Lower leg skin (tissue), 4 donors: ENCODE data around the gene OR2H1. TPM values are rescaled to one million over a fixed set of nuclear protein-coding genes. Genes with fewer than 3 reads are reported as not detected.

Experiments
- DNase-seq, 2 donors: peaks; one replicate each; pipeline ENCODE4 v3.0.0-alpha.2; 2019; ENCODE audit warnings: low spot score in 2 of 2
- H3K4me3 ChIP-seq: fragments of 200-600 bp; sonication (generic); 2 replicates; pipeline ENCODE4 v1.5.1; 2017; ENCODE audit warnings: mild to moderate bottlenecking, low read depth; ENCODE audit not compliant: poor library complexity, severe bottlenecking
- POLR2A ChIP-seq, 2 donors: fragments of 450-650 bp; IDR thresholded peaks; one replicate each; pipeline ENCODE4 v1.6.1; 2016 to 2017; ENCODE audit warnings: antibody characterized with exemption in 2 of 2, mild to moderate bottlenecking in 1 of 2, moderate library complexity in 1 of 2
- WGBS, 2 donors: methylation state at CpG; one replicate each; pipeline ENCODE4 v1.1.5; 2018; 5-methylcytosine and 5-hydroxymethylcytosine counted together
- intact Hi-C: fragments of 100-400 bp; cut with DNase I; formaldehyde crosslinking; loops from one replicate; pipeline ENCODE4 v1.15.0; 2023; ENCODE audit warnings: low total_unique reads
- total RNA-seq, 4 donors: library from RNA; depleted of rRNA; stranded (reverse); fragments of >200 nt; gene quantifications; one replicate each; pipeline ENCODE4 v1.1.0, GENCODE V29; 2016
- TF ChIP-seq, protein P1 (sequence below), 3 donors: fragments of 450-650 bp; IDR thresholded peaks; one replicate each; pipeline ENCODE4 v1.5.1; 2016; ENCODE audit warnings: antibody characterized with exemption in 3 of 3, mild to moderate bottlenecking in 3 of 3, moderate library complexity in 2 of 3

The OR2H1 gene
- total RNA-seq, 4 donors from 2014 or later: not detected

GRCh38 chr6:29510746-29511300 is 53.9 kb downstream of the OR2H1 start:
- TF ChIP-seq, protein P1, sequence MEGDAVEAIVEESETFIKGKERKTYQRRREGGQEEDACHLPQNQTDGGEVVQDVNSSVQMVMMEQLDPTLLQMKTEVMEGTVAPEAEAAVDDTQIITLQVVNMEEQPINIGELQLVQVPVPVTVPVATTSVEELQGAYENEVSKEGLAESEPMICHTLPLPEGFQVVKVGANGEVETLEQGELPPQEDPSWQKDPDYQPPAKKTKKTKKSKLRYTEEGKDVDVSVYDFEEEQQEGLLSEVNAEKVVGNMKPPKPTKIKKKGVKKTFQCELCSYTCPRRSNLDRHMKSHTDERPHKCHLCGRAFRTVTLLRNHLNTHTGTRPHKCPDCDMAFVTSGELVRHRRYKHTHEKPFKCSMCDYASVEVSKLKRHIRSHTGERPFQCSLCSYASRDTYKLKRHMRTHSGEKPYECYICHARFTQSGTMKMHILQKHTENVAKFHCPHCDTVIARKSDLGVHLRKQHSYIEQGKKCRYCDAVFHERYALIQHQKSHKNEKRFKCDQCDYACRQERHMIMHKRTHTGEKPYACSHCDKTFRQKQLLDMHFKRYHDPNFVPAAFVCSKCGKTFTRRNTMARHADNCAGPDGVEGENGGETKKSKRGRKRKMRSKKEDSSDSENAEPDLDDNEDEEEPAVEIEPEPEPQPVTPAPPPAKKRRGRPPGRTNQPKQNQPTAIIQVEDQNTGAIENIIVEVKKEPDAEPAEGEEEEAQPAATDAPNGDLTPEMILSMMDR (IDR thresholded peaks at IDR 0.05): no peak
- no peak for TF ChIP-seq POLR2A (IDR thresholded peaks at IDR 0.05)
- intact Hi-C loops: no loop called here
- no peak overlapping the region for H3K4me3 ChIP-seq
- WGBS, 2 donors: 70 to 81% methylated on average over 2 of the region's 2 CpGs
- peak in 1 of 2 donors; percentile 54 for DNase-seq

Other genes with a start within 250 kb of the OR2H1 start
- not detected for gene OR14J1, start 155.5 kb upstream of the OR2H1 start, total RNA-seq
- not detected for gene OR5V1, start 88.3 kb upstream of the OR2H1 start, total RNA-seq
- gene OR12D3, start 81.9 kb upstream of the OR2H1 start, total RNA-seq: not detected
- gene OR12D2, start 61.5 kb upstream of the OR2H1 start, total RNA-seq: not detected
- gene OR12D1, start 42.2 kb upstream of the OR2H1 start, total RNA-seq: not detected
- gene OR10C1, start 17.8 kb upstream of the OR2H1 start, total RNA-seq: not detected
- not detected for gene OR11A1, start 84 bp upstream of the OR2H1 start, total RNA-seq
- gene MAS1L, start 30.8 kb downstream of the OR2H1 start, total RNA-seq: not detected
- gene UBD, start 102.6 kb downstream of the OR2H1 start, total RNA-seq: under 1 TPM in 1 of 4 donors, not detected in 3; 0.36 TPM
- not detected for gene OR2H2, start 128.0 kb downstream of the OR2H1 start, total RNA-seq
- gene GABBR1, start 176.0 kb downstream of the OR2H1 start, total RNA-seq: 10 to 100 TPM; 15.0 to 49.5 (median 20.6) TPM
- gene MOG, start 199.9 kb downstream of the OR2H1 start, total RNA-seq: not detected
- gene ZFP57, start 224.0 kb downstream of the OR2H1 start, total RNA-seq: 1 to 10 TPM in 2 of 4 donors, under 1 TPM in 2; 0.15 to 4.8 (median 2.4) TPM